GM12864 (cell line): ENCODE results near the gene DZIP1.
A peak's percentile ranks its signal among the peaks of the same experiment; 100 is the strongest.

ENCODE experiments used
- DNase-seq: peaks from one replicate; pipeline ENCODE4 v3.0.0-alpha.2; 2011; ENCODE audit warnings: low read depth
- H3K4me3 ChIP-seq: 2 replicates; pipeline ENCODE4 v1.5.1; 2011; ENCODE audit warnings: mild to moderate bottlenecking, low read depth, low read length, control low read depth
- TF ChIP-seq, protein P1 (sequence below): IDR thresholded peaks from 2 replicates; pipeline ENCODE4 v1.5.1; 2011; ENCODE audit warnings: low read depth, mild to moderate bottlenecking, moderate library complexity, low read length, control low read depth, inconsistent platforms; ENCODE audit errors: missing control alignments

DZIP1 gene

DNA sequence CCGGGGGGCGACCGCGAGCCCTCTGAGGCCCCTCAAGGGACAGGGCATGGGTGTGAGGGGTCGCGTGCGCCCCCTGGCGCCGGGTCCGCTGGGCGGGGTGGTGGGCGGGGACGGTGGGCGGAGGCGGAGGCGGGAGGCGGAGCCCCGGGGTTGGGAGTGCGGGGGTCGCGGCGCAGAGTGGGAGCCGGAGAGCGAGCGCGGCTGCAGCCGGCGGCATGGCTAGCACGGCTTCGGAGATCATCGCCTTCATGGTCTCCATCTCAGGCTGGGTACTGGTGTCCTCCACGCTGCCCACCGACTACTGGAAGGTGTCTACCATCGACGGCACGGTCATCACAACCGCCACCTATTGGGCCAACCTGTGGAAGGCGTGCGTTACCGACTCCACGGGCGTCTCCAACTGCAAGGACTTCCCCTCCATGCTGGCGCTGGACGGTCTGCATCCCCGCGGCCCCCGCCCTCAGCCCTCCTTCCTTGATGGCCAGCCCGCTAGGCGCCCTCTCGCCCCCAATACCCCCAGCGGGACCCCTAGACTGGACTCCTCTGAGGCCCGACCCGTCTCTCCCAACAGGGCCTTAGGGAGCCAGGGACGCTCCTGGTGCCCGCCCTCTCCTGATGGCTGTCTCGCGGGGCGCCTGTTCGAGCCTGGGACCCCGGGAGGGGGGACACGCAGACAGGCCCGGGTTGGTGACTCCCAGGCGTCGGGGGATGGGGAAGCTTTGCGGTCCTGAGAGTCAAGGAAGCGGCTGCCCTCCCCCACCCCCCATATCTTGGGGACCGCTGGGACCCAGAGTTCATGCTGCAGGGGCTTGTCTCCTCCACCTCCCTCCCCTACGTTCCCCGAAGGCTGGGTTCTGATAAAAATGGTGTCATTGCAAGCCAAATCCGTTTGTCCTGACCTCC is 91.7 kb downstream of the DZIP1 start, which contains the start of gene CLDN10:
Gene CLDN10 (plus strand): TSS at position 182 of the 903 bp plus-strand sequence. CDS start 34 bp downstream, at position 216.
- TF ChIP-seq, protein P1, sequence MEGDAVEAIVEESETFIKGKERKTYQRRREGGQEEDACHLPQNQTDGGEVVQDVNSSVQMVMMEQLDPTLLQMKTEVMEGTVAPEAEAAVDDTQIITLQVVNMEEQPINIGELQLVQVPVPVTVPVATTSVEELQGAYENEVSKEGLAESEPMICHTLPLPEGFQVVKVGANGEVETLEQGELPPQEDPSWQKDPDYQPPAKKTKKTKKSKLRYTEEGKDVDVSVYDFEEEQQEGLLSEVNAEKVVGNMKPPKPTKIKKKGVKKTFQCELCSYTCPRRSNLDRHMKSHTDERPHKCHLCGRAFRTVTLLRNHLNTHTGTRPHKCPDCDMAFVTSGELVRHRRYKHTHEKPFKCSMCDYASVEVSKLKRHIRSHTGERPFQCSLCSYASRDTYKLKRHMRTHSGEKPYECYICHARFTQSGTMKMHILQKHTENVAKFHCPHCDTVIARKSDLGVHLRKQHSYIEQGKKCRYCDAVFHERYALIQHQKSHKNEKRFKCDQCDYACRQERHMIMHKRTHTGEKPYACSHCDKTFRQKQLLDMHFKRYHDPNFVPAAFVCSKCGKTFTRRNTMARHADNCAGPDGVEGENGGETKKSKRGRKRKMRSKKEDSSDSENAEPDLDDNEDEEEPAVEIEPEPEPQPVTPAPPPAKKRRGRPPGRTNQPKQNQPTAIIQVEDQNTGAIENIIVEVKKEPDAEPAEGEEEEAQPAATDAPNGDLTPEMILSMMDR = peak; percentile 16
- no peak within 1 kb of the TSS for H3K4me3 ChIP-seq
- DNase-seq = no peak

- TF ChIP-seq, protein P1 = no peak
- no peak overlapping the region for H3K4me3 ChIP-seq
- no peak for DNase-seq
Measured at GRCh38 chr13:95552208-95552538, 92.3 kb downstream of the DZIP1 start.

DNA sequence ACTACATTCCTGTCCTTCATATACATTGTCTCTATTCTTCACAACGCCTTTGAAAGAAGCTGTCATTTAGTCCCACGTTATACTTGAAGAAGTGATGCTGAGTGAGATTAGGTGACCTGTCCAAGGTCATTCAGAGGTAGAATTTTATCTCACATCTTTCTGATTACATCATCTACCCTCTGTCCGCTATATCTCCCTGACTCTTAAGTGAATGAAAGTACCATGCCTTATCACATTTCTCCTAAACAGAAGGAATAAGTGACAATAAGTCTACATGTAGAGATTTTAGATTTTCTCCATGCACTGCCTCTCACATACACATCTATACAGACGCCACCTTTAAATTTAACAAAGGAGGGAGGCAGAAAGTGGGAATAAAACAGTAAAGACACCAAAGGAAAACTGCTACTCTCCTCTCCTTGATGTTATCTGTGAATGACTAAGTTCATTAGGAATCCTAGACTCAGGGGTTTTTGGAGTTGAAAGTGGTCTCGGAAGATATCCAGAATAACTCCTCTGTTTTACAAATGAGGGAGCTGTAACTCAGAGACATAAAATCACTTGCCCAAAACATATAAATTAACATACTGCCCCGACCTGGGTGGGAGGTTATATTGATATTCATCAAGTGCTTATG is 96.9 kb downstream of the DZIP1 start:
- no peak overlapping the region for H3K4me3 ChIP-seq
- TF ChIP-seq, protein P1 = no peak
- no peak for DNase-seq

DNA sequence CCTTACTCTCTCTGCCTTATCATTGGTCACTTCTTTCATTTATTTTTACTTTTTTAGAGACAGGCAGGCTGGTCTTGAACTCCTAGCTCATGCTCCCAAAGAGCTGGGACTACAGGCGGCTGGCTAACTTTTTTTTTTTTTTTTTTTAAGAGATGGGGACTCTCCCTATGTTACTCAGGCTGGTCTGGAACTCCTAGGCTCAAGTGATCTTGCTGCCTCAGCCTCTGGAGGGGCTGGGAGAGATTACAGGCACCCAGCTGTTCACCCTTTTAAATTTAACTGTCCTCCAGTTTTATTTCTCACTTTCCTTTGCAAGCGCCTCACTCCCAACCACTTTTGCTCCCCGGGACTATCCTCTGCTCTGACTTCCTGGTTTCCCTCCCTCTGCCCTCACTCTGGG is 97.6 kb downstream of the DZIP1 start:
- H3K4me3 ChIP-seq = no peak overlapping the region
- no peak for DNase-seq
- TF ChIP-seq, protein P1 = no peak

- H3K4me3 ChIP-seq = no peak overlapping the region
- TF ChIP-seq, protein P1 = no peak
- DNase-seq = no peak
Measured at GRCh38 chr13:95544293-95544692, 100.2 kb downstream of the DZIP1 start.

- DNase-seq = no peak
- TF ChIP-seq, protein P1 = no peak
- H3K4me3 ChIP-seq = no peak overlapping the region
Measured at GRCh38 chr13:95541911-95542474, 102.5 kb downstream of the DZIP1 start.
